ENCODE results near the gene MEIS2. TPM values are rescaled to one million over a fixed set of nuclear protein-coding genes. Genes with fewer than 3 reads are reported as not detected.

MEIS2 gene
- total RNA-seq, 1 experiment from 2014 or later: 17.5 TPM

DNA sequence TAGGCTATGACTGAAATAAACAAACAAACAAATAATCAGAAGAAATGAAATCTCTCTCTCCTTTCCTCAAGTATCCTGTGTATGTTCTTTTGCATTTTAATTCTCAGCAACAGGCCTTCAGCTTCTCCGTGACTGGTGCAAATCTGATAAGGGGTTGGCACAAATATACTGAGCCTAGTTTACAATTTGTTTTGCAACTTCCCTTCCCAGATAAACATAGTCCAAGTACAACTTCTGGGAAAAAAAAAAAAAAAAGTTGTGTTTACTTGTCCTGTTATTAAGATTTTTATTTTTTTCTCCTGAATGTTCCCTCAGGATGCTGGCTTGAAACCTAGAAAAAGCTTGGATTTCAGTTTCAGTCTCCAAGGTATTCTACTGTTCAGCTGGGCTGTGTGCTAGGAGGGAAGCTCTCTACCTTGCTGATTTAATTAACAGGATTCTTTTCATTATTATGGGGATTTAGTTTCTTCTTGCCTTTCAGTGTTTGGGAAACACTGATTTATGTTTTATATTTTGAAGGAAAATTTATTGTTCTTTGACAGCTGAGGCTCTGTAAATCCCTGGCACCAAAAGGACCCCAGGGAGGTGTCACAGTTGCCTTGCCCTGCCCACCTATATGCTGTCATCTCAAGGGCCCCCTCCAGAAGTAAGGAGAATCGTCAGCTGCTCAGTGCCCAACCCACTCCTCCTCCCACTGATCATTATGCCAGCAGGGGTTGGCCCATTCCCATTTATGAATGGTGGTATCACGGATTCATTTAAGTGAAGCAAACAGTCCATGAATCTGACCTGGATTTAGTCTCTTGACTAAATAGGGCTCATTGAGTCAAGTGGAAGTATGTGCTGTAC is 185.2 kb downstream of the MEIS2 start:
- TF ChIP-seq, protein P1, sequence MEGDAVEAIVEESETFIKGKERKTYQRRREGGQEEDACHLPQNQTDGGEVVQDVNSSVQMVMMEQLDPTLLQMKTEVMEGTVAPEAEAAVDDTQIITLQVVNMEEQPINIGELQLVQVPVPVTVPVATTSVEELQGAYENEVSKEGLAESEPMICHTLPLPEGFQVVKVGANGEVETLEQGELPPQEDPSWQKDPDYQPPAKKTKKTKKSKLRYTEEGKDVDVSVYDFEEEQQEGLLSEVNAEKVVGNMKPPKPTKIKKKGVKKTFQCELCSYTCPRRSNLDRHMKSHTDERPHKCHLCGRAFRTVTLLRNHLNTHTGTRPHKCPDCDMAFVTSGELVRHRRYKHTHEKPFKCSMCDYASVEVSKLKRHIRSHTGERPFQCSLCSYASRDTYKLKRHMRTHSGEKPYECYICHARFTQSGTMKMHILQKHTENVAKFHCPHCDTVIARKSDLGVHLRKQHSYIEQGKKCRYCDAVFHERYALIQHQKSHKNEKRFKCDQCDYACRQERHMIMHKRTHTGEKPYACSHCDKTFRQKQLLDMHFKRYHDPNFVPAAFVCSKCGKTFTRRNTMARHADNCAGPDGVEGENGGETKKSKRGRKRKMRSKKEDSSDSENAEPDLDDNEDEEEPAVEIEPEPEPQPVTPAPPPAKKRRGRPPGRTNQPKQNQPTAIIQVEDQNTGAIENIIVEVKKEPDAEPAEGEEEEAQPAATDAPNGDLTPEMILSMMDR (conservative IDR thresholded peaks at IDR 0.05; ENCODE audit: low read depth, low read length): no peak
- TF ChIP-seq EZH2phosphoT487 (IDR thresholded peaks at IDR 0.05; ENCODE audit: borderline replicate concordance, low read length): no peak
- no peak for TF ChIP-seq EZH2 (IDR thresholded peaks at IDR 0.05; ENCODE audit: low read length, unreplicated experiment)
- H2AFZ ChIP-seq (ENCODE audit: low read length): no peak overlapping the region
- H3K9ac ChIP-seq (ENCODE audit: low read length): no peak overlapping the region
- no peak overlapping the region for H3K27ac ChIP-seq (ENCODE audit: low read length)
- no peaks in the 10 kb centered on the region for H3K79me2 ChIP-seq (ENCODE audit: low read length)
- H3K36me3 ChIP-seq (ENCODE audit: low read depth, low read length): no peaks in the 10 kb centered on the region
- no peaks in the 10 kb centered on the region for H3K27me3 ChIP-seq (ENCODE audit: low read length)
- CTCF ChIA-PET: no interaction called here
- H3K9me2 ChIP-seq (replicated peaks; ENCODE audit: low read length): no peaks in the 10 kb centered on the region
- intact Hi-C loops (cut with micrococcal nuclease): no loop called here
- POLR2A ChIA-PET (ENCODE audit: unreplicated experiment): no interaction called here
- H3K4me1 ChIP-seq (ENCODE audit: insufficient read depth, low read length): peaks cover 10% of the 10 kb centered on the region
- no peak overlapping the region for H3K4me3 ChIP-seq (ENCODE audit: low read length)
- ATAC-seq: no peak
- no peak for DNase-seq
- H3K9me3 ChIP-seq (ENCODE audit: low read length): no peaks in the 10 kb centered on the region
- no peak overlapping the region for H3K4me2 ChIP-seq (ENCODE audit: low read length)
- H4K20me1 ChIP-seq (ENCODE audit: low read length): no peaks in the 10 kb centered on the region
- no TSS peak for BruUV-seq (replicated peaks)
- no peaks in the 10 kb centered on the region for H3F3A ChIP-seq (ENCODE audit: low read length, unreplicated experiment)

DNA sequence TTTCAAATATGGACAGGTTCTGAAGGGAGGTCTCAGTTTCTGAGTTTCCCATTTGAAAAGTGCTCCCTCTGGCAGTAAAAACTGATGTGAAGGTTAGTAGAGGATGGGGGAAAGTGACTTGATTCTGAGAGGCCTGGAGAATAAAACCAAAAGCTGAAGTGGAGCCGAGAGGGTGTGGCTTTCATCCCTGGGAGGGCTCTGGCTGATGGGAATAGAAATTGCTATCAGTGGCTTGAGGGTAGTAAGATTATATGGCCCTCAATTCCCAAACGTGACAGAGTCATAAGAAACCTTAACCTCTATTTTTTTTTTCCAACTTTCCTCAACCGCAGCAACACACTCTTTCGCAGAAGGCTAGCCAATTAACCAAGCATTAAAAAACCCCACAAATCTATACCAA is 185.9 kb downstream of the MEIS2 start:
- intact Hi-C loops (cut with micrococcal nuclease): no loop called here
- H3K9ac ChIP-seq (ENCODE audit: low read length): no peak overlapping the region
- TF ChIP-seq EZH2phosphoT487 (IDR thresholded peaks at IDR 0.05; ENCODE audit: borderline replicate concordance, low read length) (no peak), EZH2 (IDR thresholded peaks at IDR 0.05; ENCODE audit: low read length, unreplicated experiment) (no peak)
- TF ChIP-seq, protein P1 (conservative IDR thresholded peaks at IDR 0.05; ENCODE audit: low read depth, low read length): no peak
- no peaks in the 10 kb centered on the region for H3K27me3 ChIP-seq (ENCODE audit: low read length)
- ChIA-PET POLR2A (ENCODE audit: unreplicated experiment) (no interaction called here), CTCF (no interaction called here)
- no peaks in the 10 kb centered on the region for H3K9me2 ChIP-seq (replicated peaks; ENCODE audit: low read length)
- H3K4me2 ChIP-seq (ENCODE audit: low read length): no peak overlapping the region
- H3K79me2 ChIP-seq (ENCODE audit: low read length): no peaks in the 10 kb centered on the region
- ATAC-seq: no peak
- no peaks in the 10 kb centered on the region for H3F3A ChIP-seq (ENCODE audit: low read length, unreplicated experiment)
- no peaks in the 10 kb centered on the region for H3K36me3 ChIP-seq (ENCODE audit: low read depth, low read length)
- H3K4me3 ChIP-seq (ENCODE audit: low read length): no peak overlapping the region
- no peaks in the 10 kb centered on the region for H3K9me3 ChIP-seq (ENCODE audit: low read length)
- no peak for DNase-seq
- no TSS peak for BruUV-seq (replicated peaks)
- H4K20me1 ChIP-seq (ENCODE audit: low read length): no peaks in the 10 kb centered on the region
- H3K27ac ChIP-seq (ENCODE audit: low read length): no peak overlapping the region
- H3K4me1 ChIP-seq (ENCODE audit: insufficient read depth, low read length): peaks cover 10% of the 10 kb centered on the region
- no peak overlapping the region for H2AFZ ChIP-seq (ENCODE audit: low read length)

- DNase-seq (no peak), ATAC-seq (no peak)
- H3K27me3 ChIP-seq (ENCODE audit: low read length): no peaks in the 10 kb centered on the region
- H3K4me1 ChIP-seq (ENCODE audit: insufficient read depth, low read length): peaks cover 10% of the 10 kb centered on the region
- no peak overlapping the region for H3K4me3 ChIP-seq (ENCODE audit: low read length)
- no peak overlapping the region for H3K27ac ChIP-seq (ENCODE audit: low read length)
- no peaks in the 10 kb centered on the region for H3F3A ChIP-seq (ENCODE audit: low read length, unreplicated experiment)
- H3K9ac ChIP-seq (ENCODE audit: low read length): no peak overlapping the region
- ChIA-PET POLR2A (ENCODE audit: unreplicated experiment) (no interaction called here), CTCF (no interaction called here)
- no peaks in the 10 kb centered on the region for H3K36me3 ChIP-seq (ENCODE audit: low read depth, low read length)
- H3K9me3 ChIP-seq (ENCODE audit: low read length): no peaks in the 10 kb centered on the region
- no peaks in the 10 kb centered on the region for H3K79me2 ChIP-seq (ENCODE audit: low read length)
- no peak for TF ChIP-seq EZH2phosphoT487 (IDR thresholded peaks at IDR 0.05; ENCODE audit: borderline replicate concordance, low read length)
- no peak for TF ChIP-seq EZH2 (IDR thresholded peaks at IDR 0.05; ENCODE audit: low read length, unreplicated experiment)
- TF ChIP-seq, protein P1 (conservative IDR thresholded peaks at IDR 0.05; ENCODE audit: low read depth, low read length): no peak
- H3K4me2 ChIP-seq (ENCODE audit: low read length): no peak overlapping the region
- no peaks in the 10 kb centered on the region for H3K9me2 ChIP-seq (replicated peaks; ENCODE audit: low read length)
- intact Hi-C loops (cut with micrococcal nuclease): no loop called here
- no peak overlapping the region for H2AFZ ChIP-seq (ENCODE audit: low read length)
- no TSS peak for BruUV-seq (replicated peaks)
- no peaks in the 10 kb centered on the region for H4K20me1 ChIP-seq (ENCODE audit: low read length)
These were observed 188.0 kb downstream of the MEIS2 start for GRCh38 chr15:36912311-36912712.
